Activated CD4-positive, CD25-positive, alpha-beta regulatory T cell treated with anti-CD3 and anti-CD28 coated beads, Interleukin-2, amount 50 U/mL, for 24 hours (primary cell): ENCODE measurements around the gene APLP1.
"Not testable (repeated sequence)": the region's sequence is repeated elsewhere in the genome, so short reads cannot be mapped to it uniquely, and the experiment has no call there.

Source experiments
- ATAC-seq, 2 donors: fragments of 150-1000 bp; cut with Tn5 transposase; one replicate each; pipeline ENCODE4 v1.10.0; 2021; ENCODE audit warnings: mild to moderate bottlenecking in 1 of 2, moderate library complexity in 1 of 2

APLP1 gene

DNA sequence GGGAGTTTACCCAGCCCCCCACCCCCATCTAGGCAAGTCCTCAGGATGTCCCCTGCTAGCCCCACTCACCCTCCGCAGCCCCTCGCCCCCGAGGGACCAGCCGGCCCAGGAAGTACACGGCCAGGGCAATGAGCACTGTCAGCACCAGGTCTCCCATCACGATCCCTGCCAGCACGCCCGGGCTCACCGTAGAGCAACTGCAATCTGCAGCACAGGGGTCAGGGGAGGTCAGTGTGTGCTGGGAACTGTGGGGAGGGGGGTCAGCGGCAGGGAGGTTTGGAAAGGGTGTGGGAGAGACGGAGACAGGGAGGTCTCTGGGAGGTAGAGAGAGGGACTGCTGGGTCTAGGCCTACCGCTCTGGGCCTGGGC lies 39.0 kb downstream of the APLP1 start:
- no peak for ATAC-seq

GRCh38 chr19:35908010-35908441 lies 39.7 kb downstream of the APLP1 start, which contains the start of gene TYROBP:
Gene TYROBP (minus strand): TSS chr19:35908295. CDS start chr19:35908228, 67 bp downstream.
- no peak for ATAC-seq

DNA sequence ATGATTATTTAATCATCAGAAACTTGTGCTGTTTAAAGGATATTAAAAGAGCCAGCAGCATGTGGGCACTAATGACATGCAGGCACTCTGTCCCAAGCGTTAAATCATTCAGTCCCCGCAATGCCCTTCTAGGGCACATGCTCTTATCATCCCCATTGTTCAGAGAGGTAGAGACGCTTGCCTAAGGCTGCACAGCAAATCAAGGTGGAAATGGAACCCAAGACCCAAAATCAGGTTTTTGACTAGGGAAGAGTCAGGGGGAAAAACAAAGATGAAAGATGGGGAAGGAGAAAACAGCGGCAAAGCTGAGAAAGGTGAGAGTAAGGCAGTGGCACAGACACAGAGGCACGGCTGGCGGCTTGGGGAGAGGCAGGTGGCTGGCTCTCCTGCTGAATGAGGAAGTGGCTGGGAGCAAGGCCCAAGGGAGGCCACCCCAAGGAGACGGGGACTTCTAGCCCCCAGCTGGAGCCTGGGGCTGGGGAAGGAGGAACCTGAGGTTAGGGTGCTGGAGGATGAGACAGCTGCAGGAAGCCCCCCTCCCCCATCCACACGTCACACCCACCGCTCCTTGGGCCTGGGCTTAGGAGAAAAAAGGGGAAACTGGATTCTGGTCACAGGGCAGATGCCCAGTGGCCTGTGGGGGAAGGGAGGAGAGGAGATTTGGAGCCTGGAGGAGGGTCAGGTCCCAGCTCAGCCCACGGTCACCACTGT lies 40.8 kb downstream of the APLP1 start:
- ATAC-seq = peak in 1 of 2 donors; percentile 46

DNA sequence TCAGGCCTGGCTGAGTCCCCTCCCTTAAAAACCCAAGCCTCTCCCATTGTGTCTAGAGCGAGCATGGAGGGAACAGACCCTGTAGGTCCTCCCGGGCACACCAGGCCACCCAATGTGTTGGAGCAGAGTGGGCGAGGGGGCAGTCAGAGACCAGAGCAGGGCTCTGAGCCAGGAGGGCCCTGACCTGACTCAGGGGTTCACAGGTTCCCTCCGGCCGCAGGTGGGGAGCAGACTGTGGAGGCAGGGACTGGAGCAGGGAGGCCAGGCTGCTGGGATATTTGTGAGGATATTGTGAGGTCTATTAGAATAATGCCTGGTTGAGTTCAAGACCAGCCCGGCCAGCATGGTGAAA lies 41.3 kb downstream of the APLP1 start:
- ATAC-seq = no peak

- not testable (repeated sequence) for ATAC-seq
These were observed 42.0 kb downstream of the APLP1 start for GRCh38 chr19:35910355-35910754.

DNA sequence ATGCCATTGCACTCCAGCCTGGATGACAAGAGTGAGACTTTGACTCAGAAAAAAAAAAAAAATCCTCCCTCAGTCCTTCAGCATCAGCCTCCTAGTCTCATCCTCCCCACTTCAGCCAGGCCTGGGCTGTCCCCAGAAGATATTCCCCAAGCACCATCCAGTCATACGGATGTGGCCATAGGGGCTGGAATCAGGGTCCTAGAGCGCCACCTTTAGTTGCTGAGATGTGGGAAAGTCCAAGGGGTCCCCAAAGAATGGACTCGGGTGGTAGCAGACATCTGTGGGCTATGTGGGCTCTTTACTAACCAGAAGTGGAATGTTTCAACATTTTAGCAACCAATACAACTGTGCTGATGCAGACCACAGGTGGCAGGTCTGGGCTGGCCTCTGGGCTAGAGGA lies 42.8 kb downstream of the APLP1 start:
- ATAC-seq = no peak

DNA sequence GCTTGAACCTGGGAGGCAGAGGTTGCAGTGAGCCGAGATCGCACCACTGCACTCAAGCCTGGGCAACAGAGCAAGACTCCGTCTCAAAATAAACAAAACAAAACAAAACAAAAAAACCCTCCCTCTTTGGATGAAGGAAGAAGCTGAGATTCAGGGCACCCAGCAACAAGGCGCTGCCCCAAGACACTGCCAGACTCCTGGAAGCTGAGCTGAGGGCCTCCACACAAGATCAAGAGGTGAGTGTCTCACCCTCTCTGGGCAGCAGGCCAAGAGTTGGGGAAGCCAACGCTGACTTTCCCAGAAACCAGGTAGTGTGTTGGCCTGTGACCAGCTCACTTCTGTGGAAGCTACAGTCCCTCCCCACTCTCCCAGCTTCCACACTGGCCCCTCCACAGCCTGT lies 43.4 kb downstream of the APLP1 start:
- ATAC-seq = no peak

DNA sequence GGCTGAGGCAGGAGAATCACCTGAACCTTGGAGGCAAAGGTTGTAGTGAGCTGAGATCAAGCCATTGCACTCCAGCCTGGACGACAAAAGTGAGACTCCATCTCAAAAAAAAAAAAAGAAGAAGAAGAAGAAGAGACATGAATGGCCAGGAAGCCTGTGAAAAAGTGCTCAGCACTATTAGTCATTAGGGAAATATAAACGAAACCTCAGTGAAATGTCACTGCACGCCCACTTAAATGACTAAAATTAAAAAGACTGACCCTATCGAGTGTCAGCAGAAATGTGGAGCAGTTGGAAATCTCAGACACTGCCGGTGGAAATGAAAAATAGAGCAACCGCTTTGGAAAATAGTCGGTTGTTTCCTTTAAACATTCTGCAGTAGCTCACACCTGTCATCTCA lies 45.2 kb downstream of the APLP1 start:
- peak; percentile 64 to 69 for ATAC-seq

GRCh38 chr19:35915443-35915842 lies 47.1 kb downstream of the APLP1 start:
- peak in 1 of 2 donors; percentile 42 for ATAC-seq

- no peak for ATAC-seq
These were observed 50.9 kb downstream of the APLP1 start for GRCh38 chr19:35919306-35919705.

DNA sequence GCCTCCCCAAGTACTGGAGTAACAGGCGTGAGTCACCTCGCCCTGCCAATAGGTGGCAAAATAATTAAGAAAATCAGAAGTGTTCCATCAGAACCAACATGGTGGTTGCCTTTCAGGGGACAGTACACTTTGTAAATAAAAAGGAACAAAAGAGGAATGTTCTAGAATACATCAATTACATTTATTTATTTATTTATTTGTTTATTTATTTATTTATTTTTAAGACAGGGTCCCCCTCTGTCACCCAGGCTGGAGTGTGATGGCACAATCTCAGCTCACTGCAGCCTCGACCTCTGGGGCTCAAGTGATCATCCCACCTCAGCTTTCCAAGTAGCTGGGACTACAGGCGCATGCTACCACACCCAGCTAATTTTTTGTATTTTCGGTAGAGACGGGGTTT lies 52.6 kb downstream of the APLP1 start:
- ATAC-seq = no peak

GRCh38 chr19:35925501-35925900 lies 57.1 kb downstream of the APLP1 start:
- no peak for ATAC-seq

- ATAC-seq = no peak
These were observed 60.1 kb downstream of the APLP1 start for GRCh38 chr19:35928507-35928906.
